Motor neuron (in vitro differentiated cells): ENCODE results near the gene C1QL1. TPM values are rescaled to one million over a fixed set of nuclear protein-coding genes. Genes with fewer than 3 reads are reported as not detected.
A peak's percentile ranks its signal among the peaks of the same experiment; 100 is the strongest.
"Not testable (repeated sequence)": the region's sequence is repeated elsewhere in the genome, so short reads cannot be mapped to it uniquely, and the experiment has no call there.

Source experiments
- ATAC-seq, 8 experiments: fragments of 200-7000 bp; cut with Tn5 transposase; replicated peaks in 6 of 8; 2 replicates each; pipeline ENCODE4 v1.8.0; 2021; ENCODE audit warnings: mild to moderate bottlenecking in 8 of 8, moderate library complexity in 8 of 8
- H3K27ac ChIP-seq, 2 donors: fragments of 250-450 bp; sonication (Bioruptor Pico); 2 replicates each; pipeline ENCODE4 v1.9.0; 2021; ENCODE audit warnings: antibody characterized with exemption in 2 of 2, mild to moderate bottlenecking in 2 of 2, moderate library complexity in 1 of 2
- H3K4me1 ChIP-seq, 2 donors: fragments of 250-450 bp; sonication (Bioruptor Pico); replicated peaks in 1 of 2; 2 replicates each; pipeline ENCODE4 v1.6.1; 2021; ENCODE audit warnings: antibody characterized with exemption in 2 of 2, mild to moderate bottlenecking in 2 of 2, moderate library complexity in 1 of 2
- H3K4me3 ChIP-seq, 5 donors: fragments of 250-450 bp; sonication (Bioruptor Pico); 2 replicates each; pipeline ENCODE4 v1.9.0; 2021; ENCODE audit warnings: antibody characterized with exemption in 5 of 5, mild to moderate bottlenecking in 5 of 5, moderate library complexity in 4 of 5
- WGBS, 10 experiments: fragments of 450-650 bp; shearing (Covaris generic); methylation state at CpG; one replicate each; pipeline ENCODE4 v1.0.0; 2022; 5-methylcytosine and 5-hydroxymethylcytosine counted together
- in situ Hi-C, 9 experiments: fragments of 400-800 bp; cut with MboI; loops; one replicate each; pipeline ENCODE4 v1.15.0; 2021; ENCODE audit warnings: low sequenced_read_pairs in 9 of 9, low pct_unique_long_range_greater_than_20kb in 2 of 9; ENCODE audit not compliant: unreplicated experiment in 9 of 9
- total RNA-seq, 8 experiments: library from RNA; unstranded; fragments of 300-600 nt; gene quantifications; 2 replicates each; pipeline versions ENCODE4 v1.2.3 to v1.2.4, GENCODE V29; 2022

Gene C1QL1
- total RNA-seq, 8 experiments from 2014 or later = 0.35 to 116 (median 3.3) TPM; not detected in 2

GRCh38 chr17:44948315-44948795, 19.7 kb downstream of the C1QL1 start:
- Histone ChIP-seq H3K27ac (peak overlapping the region in 1 of 2 donors; percentile 51), H3K4me3 (peak overlapping the region; percentile 45 to 71 (median 56)), H3K4me1 (peaks cover 0 to 4% of the 10 kb centered on the region in 2 donors)
- WGBS, 10 experiments = 45 to 100% (median 63%) methylated on average over 2 to 7 of the region's 7 CpGs; no CpG with 5 or more reads in 2 of the 10 experiments
- in situ Hi-C loops = no loop called here
- ATAC-seq = no peak

- H3K4me1 ChIP-seq = peaks cover 0 to 4% of the 10 kb centered on the region in 2 donors
- 0 to 44% (median 6%) methylated on average over 1 to 19 of the region's 62 CpGs; no CpG with 5 or more reads in 3 of the 10 experiments for WGBS, 10 experiments
- peak within 1 kb of the TSS; percentile 45 to 71 (median 56) for H3K4me3 ChIP-seq
- peak within 1 kb of the TSS; percentile 18 to 62 for H3K27ac ChIP-seq
- in situ Hi-C loops = no loop called here
- peak; percentile 98 to 100 (median 100) for ATAC-seq
Observed at GRCh38 chr17:44947461-44948314, 20.4 kb downstream of the C1QL1 start, which contains the start of gene KIF18B. TSS of gene KIF18B (minus strand) at chr17:44947773. CDS start at chr17:44936344, 11,429 bp downstream.

GRCh38 chr17:44945652-44946051, 22.5 kb downstream of the C1QL1 start:
- H3K27ac ChIP-seq, H3K4me1 ChIP-seq, in situ Hi-C loops, ATAC-seq, H3K4me3 ChIP-seq: not testable (repeated sequence)
- WGBS, 10 experiments = 86 to 100% (median 97%) methylated on average over 2 to 8 of the region's 10 CpGs; no CpG with 5 or more reads in 1 of the 10 experiments

GRCh38 chr17:44942456-44942855, 25.6 kb downstream of the C1QL1 start:
- Histone ChIP-seq H3K27ac (no peak overlapping the region), H3K4me1 (no peaks in the 10 kb centered on the region), H3K4me3 (no peak overlapping the region)
- 20 to 100% (median 94%) methylated on average over 1 to 3 of the region's 4 CpGs; no CpG with 5 or more reads in 3 of the 10 experiments for WGBS, 10 experiments
- no peak for ATAC-seq
- in situ Hi-C loops = no loop called here

GRCh38 chr17:44941712-44942331, 26.3 kb downstream of the C1QL1 start:
- 17 to 95% (median 90%) methylated on average over 1 to 8 of the region's 9 CpGs; no CpG with 5 or more reads in 3 of the 10 experiments for WGBS, 10 experiments
- Histone ChIP-seq H3K4me3 (no peak overlapping the region), H3K4me1 (no peaks in the 10 kb centered on the region), H3K27ac (no peak overlapping the region)
- peak in 1 of 8 experiments; percentile 46 for ATAC-seq
- in situ Hi-C loops = no loop called here

- no peak overlapping the region for H3K4me3 ChIP-seq
- no peak for ATAC-seq
- no peaks in the 10 kb centered on the region for H3K4me1 ChIP-seq
- 89 to 100% (median 100%) methylated on average over 1 of the region's 1 CpG; no CpG with 5 or more reads in 5 of the 10 experiments for WGBS, 10 experiments
- in situ Hi-C loops = no loop called here
- no peak overlapping the region for H3K27ac ChIP-seq
Observed at GRCh38 chr17:44940768-44941167, 27.3 kb downstream of the C1QL1 start.

GRCh38 chr17:44940317-44940716, 27.8 kb downstream of the C1QL1 start:
- no peak overlapping the region for H3K27ac ChIP-seq
- no peaks in the 10 kb centered on the region for H3K4me1 ChIP-seq
- in situ Hi-C loops = no loop called here
- ATAC-seq = no peak
- no peak overlapping the region for H3K4me3 ChIP-seq
- WGBS, 10 experiments = 80 to 100% (median 97%) methylated on average over 1 to 4 of the region's 4 CpGs; no CpG with 5 or more reads in 2 of the 10 experiments

GRCh38 chr17:44935116-44935515, 33.0 kb downstream of the C1QL1 start:
- Histone ChIP-seq H3K27ac (no peak overlapping the region), H3K4me1 (peaks cover 4 to 13% of the 10 kb centered on the region in 2 donors), H3K4me3 (no peak overlapping the region)
- 100% methylated on average over 1 of the region's 9 CpGs; no CpG with 5 or more reads in 9 of the 10 experiments for WGBS, 10 experiments
- in situ Hi-C loops = no loop called here
- no peak for ATAC-seq

GRCh38 chr17:44934745-44935105, 33.4 kb downstream of the C1QL1 start:
- H3K4me1 ChIP-seq = peaks cover 4 to 13% of the 10 kb centered on the region in 2 donors
- no peak overlapping the region for H3K4me3 ChIP-seq
- 95 to 100% (median 100%) methylated on average over 1 to 8 of the region's 10 CpGs; no CpG with 5 or more reads in 7 of the 10 experiments for WGBS, 10 experiments
- no peak overlapping the region for H3K27ac ChIP-seq
- in situ Hi-C loops = no loop called here
- no peak for ATAC-seq

- ATAC-seq = no peak
- WGBS, 10 experiments = 80 to 100% (median 92%) methylated on average over 1 to 15 of the region's 34 CpGs; no CpG with 5 or more reads in 5 of the 10 experiments
- H3K4me1 ChIP-seq = peaks cover 4 to 13% of the 10 kb centered on the region in 2 donors
- no peak overlapping the region for H3K4me3 ChIP-seq
- in situ Hi-C loops = no loop called here
- H3K27ac ChIP-seq = no peak overlapping the region
Observed at GRCh38 chr17:44933824-44934744, 34.0 kb downstream of the C1QL1 start.

- no peak overlapping the region for H3K4me3 ChIP-seq
- ATAC-seq = peak in 3 of 8 experiments; percentile 12 to 27 (median 15)
- H3K27ac ChIP-seq = no peak overlapping the region
- in situ Hi-C loops = no loop called here
- WGBS, 10 experiments = 60 to 100% (median 82%) methylated on average over 1 to 3 of the region's 6 CpGs; no CpG with 5 or more reads in 7 of the 10 experiments
- peaks cover 4 to 13% of the 10 kb centered on the region in 2 donors for H3K4me1 ChIP-seq
Observed at GRCh38 chr17:44932787-44933097, 35.4 kb downstream of the C1QL1 start.

GRCh38 chr17:44932096-44932786, 35.9 kb downstream of the C1QL1 start:
- H3K27ac ChIP-seq = no peak overlapping the region
- ATAC-seq = no peak
- H3K4me1 ChIP-seq = peaks cover 4 to 13% of the 10 kb centered on the region in 2 donors
- no peak overlapping the region for H3K4me3 ChIP-seq
- in situ Hi-C loops = no loop called here
- WGBS, 10 experiments = 72 to 100% (median 100%) methylated on average over 2 to 4 of the region's 8 CpGs; no CpG with 5 or more reads in 7 of the 10 experiments
